NOMO-1 treated with dmso at 0.1 percent for 144 hours (cell line): ENCODE results near the gene SLC48A1.

Experiments used
- DNase-seq: peaks from one replicate; lab custom pipeline; 2025; ENCODE audit not compliant: unreplicated experiment; lab: John Stamatoyannopoulos, UW

SLC48A1 gene

DNA sequence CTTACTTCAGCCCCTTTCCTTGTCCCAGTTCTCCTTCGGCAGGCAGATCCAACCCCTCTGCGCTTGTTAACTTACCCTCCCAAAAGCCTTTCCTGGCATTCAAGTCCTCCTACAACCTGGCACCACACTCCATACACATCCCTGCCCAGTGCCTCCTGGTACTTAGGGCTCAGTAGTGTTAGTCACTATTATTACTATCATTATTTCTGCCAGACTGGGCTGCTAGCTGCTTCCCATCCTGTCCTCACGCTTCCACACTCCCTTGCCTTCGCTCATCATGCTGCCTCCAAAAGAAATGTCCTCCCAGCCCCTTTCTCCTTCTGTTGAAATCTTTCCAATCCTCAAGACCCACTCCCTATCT, 48.3 kb downstream of the SLC48A1 start:
- DNase-seq: no peak

- no peak for DNase-seq
Observed at GRCh38 chr12:47822401-47822800, 49.4 kb downstream of the SLC48A1 start.

- DNase-seq: no peak
Observed at GRCh38 chr12:47822863-47823262, 49.8 kb downstream of the SLC48A1 start.

DNA sequence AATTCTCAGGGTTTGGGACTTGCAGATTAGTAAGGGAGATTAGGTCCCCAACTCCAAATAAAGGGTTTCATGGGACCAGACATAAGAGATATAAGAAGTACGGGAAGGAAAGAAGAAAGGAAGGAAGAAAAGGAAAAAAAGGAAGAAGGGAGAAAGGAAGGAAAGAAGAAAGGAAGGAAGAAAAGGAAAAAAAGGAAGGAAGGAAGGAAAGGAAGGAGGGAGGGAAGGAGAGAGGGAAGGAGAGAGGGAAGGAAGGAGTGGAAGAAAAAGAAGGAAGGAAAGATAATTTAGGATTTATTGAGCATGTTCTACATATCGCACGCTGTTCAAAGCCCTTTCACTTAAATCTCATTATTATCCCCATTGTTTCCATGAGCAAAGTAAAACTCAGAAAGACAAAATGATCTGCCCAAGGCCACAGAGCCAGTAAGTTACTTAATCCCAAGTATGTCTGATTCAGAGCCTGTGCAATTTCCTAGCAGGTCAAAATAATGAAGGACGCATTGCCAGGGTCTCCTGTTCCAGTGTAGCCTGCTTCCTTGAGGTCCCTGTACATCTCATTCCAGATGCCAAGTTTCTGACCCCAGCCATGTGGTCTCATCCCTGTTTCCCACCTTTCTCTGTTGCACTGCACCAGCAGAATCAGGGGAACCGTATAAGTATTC, 50.5 kb downstream of the SLC48A1 start:
- no peak for DNase-seq

GRCh38 chr12:47824198-47824597, 51.2 kb downstream of the SLC48A1 start:
- DNase-seq: no peak

- no peak for DNase-seq
Observed at GRCh38 chr12:47824635-47825034, 51.6 kb downstream of the SLC48A1 start.

- DNase-seq: no peak
Observed at GRCh38 chr12:47825173-47825639, 52.2 kb downstream of the SLC48A1 start.

DNA sequence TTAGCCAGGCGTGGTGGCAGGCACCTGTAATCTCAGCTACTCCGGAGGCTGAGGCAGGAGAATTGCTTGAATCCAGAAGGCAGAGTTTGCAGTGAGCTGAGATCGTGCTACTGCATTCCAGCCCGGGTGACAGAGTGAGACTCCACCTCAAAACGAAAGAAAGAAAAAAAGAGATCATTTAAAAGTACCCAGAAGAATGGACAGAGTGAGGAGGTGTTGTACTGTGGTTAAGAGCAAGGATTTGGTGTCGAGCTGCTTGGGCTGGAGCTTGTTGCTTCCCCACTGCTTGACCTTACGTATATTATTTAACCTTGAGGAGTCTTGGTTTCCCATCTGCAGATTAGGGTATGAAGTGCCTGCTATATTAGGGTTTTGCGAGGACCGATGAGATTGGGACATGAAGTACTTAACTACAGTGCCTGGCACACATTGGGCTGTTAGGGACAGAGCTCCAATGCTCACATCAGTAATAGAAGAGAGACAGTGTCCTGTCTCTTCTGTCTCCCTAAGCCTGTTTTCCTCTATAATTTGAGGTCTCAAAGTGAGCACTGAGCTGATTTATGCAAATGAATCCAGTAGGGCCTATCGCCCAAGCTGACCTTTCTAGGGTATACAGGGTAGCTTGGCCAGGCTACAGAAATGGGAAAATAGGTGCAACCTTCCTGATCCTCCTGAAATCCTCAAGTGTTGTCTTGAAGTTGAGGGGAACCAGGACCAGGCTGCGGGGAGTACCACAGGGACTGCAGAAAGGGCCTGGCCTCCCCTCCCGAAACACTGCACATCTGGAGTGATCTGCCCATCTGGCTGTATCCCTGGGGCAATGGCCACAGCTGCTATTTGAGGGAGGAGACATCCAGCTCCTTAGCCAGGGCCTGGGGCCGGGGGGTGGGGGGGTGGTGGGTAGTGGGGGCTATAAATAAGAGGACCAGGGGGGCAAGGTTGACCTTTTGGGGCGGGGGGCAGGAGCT, 55.3 kb downstream of the SLC48A1 start:
- DNase-seq: no peak

DNA sequence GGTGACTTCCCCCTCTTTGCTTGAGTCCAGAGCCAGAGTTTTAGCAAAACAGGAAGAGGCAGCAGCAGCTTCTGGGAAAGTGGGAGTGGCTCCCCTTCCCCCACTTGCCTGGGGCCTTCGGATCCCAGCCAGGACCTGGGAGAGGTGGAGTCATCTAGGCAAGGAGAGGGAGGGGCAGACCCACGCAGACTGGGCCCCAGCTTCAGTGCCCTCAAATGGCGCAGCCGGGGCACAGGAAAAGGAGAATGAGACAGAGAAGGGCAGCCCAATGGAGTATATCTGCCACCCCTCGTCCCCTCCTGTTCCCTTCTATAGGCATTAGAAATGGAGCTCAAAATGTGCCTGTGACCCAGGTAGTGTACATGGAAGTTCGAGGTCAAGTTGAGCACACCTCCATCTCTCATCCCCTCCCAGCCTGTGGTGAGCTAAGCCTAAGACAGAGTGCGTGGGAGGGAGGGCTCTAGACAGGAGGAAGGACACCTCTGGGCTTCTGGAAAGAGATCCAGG, 56.0 kb downstream of the SLC48A1 start:
- DNase-seq: no peak

DNA sequence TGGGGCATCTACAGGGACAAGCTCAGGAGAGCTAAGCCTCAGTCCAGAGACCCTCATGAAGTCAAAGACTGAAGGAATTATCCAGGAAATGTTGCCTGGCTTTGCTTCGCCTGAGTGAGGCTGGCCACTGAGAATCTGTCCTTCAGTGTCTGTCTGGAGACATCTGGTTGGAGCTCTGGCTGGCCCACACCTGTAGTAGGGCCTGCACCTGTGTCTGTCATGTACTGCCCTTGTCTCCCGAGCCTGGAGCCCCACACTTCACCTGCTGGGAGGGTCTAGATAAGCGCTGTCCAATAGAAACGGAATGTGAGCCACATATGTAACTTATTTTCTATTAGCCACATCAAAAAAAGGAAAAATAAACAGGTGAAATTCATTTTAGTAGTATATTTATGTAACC, 56.5 kb downstream of the SLC48A1 start:
- DNase-seq: no peak
